ENCODE data around the gene ADAD1. TPM values are rescaled to one million over a fixed set of nuclear protein-coding genes. Genes with fewer than 3 reads are reported as not detected.

ADAD1 gene
- total RNA-seq, 1 experiment from 2014 or later, result not detected

- no peaks in the 10 kb centered on the region for H4K20me1 ChIP-seq (ENCODE audit: control insufficient read depth, insufficient read depth, insufficient read length)
- no peak overlapping the region for H2AK5ac ChIP-seq (ENCODE audit: insufficient read length, low read length)
- Mint-ChIP-seq H3K9me3 (peaks cover 0 to 3% of the 10 kb centered on the region in 2 experiments; a peak in 1 of 5 replicates), H3K27ac (no peak overlapping the region), H3K4me1 (no peaks in the 10 kb centered on the region), H3K4me3 (no peak overlapping the region), H3K27me3 (ENCODE audit: low read depth) (no peaks in the 10 kb centered on the region), H3K36me3 (ENCODE audit: insufficient read depth in 1 of 3, low read depth in 3 of 3) (no peaks in the 10 kb centered on the region)
- H3K27ac ChIP-seq (ENCODE audit: insufficient read length, low read depth, low read length), result no peak overlapping the region
- no peaks in the 10 kb centered on the region for H3K27me3 ChIP-seq (ENCODE audit: insufficient read depth, low read length)
- no peaks in the 10 kb centered on the region for H3K9me3 ChIP-seq (ENCODE audit: control insufficient read depth, low read depth, low read length)
- DNase-seq, result no peak
- no peak overlapping the region for H3K4ac ChIP-seq (ENCODE audit: low read depth, low read length)
- no peak overlapping the region for H4K5ac ChIP-seq (ENCODE audit: insufficient read length, low read depth, low read length)
- no peak overlapping the region for H3K18ac ChIP-seq (ENCODE audit: insufficient read length, low read depth, low read length)
- no peak overlapping the region for H4K8ac ChIP-seq (replicated peaks; ENCODE audit: insufficient read length, low read depth, low read length)
- no peak overlapping the region for H3K4me2 ChIP-seq (ENCODE audit: insufficient read depth, insufficient read length, low read length)
- H2BK15ac ChIP-seq (ENCODE audit: low read depth, low read length), result no peak overlapping the region
- H3K79me1 ChIP-seq (ENCODE audit: insufficient read depth, low read depth, low read length, poor library complexity, severe bottlenecking), result no peaks in the 10 kb centered on the region
- no peak for TF ChIP-seq CTCF (conservative IDR thresholded peaks at IDR 0.05)
- H2BK20ac ChIP-seq (ENCODE audit: low read depth, low read length, poor library complexity, severe bottlenecking), result no peak overlapping the region
- H3K79me2 ChIP-seq (ENCODE audit: insufficient read depth, low read length), result no peaks in the 10 kb centered on the region
- H3T11ph ChIP-seq (ENCODE audit: low read length), result no peak overlapping the region
- no peak overlapping the region for H2AFZ ChIP-seq (ENCODE audit: low read length)
- no peak overlapping the region for H2BK120ac ChIP-seq (ENCODE audit: low read depth, low read length, poor library complexity, severe bottlenecking)
- no peak overlapping the region for H3K56ac ChIP-seq (ENCODE audit: insufficient read length, low read depth, low read length)
- no peaks in the 10 kb centered on the region for H3K4me1 ChIP-seq (ENCODE audit: insufficient read depth, low read length)
- WGBS (ENCODE audit: extremely low coverage, insufficient read length, low lambda C conversion rate), result no CpG with 5 or more reads among the region's 1 CpG
- no peak overlapping the region for H3K23ac ChIP-seq (ENCODE audit: insufficient read length, low read depth, low read length)
- no peak overlapping the region for H3K14ac ChIP-seq (ENCODE audit: insufficient read depth, low read length)
- H3K23me2 ChIP-seq (ENCODE audit: insufficient read length, low read depth, low read length, poor library complexity, severe bottlenecking), result no peaks in the 10 kb centered on the region
- H4K91ac ChIP-seq (ENCODE audit: insufficient read length, low read depth, low read length), result no peak overlapping the region
- no peak overlapping the region for H2BK5ac ChIP-seq (ENCODE audit: insufficient read length, low read length)
- no peak overlapping the region for H3K9ac ChIP-seq (ENCODE audit: extremely low read depth, insufficient read length, low read length)
- H2BK12ac ChIP-seq (ENCODE audit: insufficient read length, low read depth, low read length), result no peak overlapping the region
These were observed 1.5 kb upstream of the ADAD1 start for GRCh38 chr4:122377352-122377751.
